Measurements from ENCODE around the gene ATP2A1.
"Not testable (repeated sequence)": the region's sequence is repeated elsewhere in the genome, so short reads cannot be mapped to it uniquely, and the experiment has no call there.

The ATP2A1 gene

DNA sequence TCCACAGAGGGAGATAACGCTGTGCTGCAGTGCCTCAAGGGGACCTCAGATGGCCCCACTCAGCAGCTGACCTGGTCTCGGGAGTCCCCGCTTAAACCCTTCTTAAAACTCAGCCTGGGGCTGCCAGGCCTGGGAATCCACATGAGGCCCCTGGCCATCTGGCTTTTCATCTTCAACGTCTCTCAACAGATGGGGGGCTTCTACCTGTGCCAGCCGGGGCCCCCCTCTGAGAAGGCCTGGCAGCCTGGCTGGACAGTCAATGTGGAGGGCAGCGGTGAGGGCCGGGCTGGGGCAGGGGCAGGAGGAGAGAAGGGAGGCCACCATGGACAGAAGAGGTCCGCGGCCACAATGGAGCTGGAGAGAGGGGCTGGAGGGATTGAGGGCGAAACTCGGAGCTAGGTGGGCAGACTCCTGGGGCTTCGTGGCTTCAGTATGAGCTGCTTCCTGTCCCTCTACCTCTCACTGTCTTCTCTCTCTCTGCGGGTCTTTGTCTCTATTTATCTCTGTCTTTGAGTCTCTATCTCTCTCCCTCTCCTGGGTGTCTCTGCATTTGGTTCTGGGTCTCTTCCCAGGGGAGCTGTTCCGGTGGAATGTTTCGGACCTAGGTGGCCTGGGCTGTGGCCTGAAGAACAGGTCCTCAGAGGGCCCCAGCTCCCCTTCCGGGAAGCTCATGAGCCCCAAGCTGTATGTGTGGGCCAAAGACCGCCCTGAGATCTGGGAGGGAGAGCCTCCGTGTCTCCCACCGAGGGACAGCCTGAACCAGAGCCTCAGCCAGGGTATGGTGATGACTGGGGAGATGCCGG is 54.3 kb downstream of the ATP2A1 start:
- no peak for DNase-seq (ENCODE audit: extremely low read depth in 1 of 2, low read depth in 1 of 2)

DNA sequence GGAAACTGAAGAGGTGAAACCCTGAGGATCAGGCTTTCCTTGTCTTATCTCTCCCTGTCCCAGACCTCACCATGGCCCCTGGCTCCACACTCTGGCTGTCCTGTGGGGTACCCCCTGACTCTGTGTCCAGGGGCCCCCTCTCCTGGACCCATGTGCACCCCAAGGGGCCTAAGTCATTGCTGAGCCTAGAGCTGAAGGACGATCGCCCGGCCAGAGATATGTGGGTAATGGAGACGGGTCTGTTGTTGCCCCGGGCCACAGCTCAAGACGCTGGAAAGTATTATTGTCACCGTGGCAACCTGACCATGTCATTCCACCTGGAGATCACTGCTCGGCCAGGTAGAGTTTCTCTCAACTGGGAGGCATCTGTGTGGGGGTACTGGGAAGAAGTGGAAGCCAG is 54.9 kb downstream of the ATP2A1 start:
- DNase-seq (ENCODE audit: extremely low read depth in 1 of 2, low read depth in 1 of 2): no peak

DNA sequence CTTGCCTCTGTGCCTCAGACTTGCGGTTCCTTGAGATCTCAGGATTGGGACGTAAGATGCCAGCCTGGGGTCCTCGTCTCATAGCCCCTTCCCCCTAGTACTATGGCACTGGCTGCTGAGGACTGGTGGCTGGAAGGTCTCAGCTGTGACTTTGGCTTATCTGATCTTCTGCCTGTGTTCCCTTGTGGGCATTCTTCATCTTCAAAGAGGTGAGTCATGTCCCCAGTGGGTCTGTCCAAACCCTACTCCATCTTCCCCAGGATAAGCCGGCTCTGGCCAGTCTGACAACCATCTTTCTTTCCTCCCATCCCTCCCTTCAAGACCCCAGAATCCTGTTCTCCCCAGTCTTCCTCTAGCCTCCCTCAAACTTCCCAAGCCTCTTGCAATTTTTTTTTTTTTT is 57.1 kb downstream of the ATP2A1 start:
- DNase-seq (ENCODE audit: extremely low read depth in 1 of 2, low read depth in 1 of 2): no peak

DNA sequence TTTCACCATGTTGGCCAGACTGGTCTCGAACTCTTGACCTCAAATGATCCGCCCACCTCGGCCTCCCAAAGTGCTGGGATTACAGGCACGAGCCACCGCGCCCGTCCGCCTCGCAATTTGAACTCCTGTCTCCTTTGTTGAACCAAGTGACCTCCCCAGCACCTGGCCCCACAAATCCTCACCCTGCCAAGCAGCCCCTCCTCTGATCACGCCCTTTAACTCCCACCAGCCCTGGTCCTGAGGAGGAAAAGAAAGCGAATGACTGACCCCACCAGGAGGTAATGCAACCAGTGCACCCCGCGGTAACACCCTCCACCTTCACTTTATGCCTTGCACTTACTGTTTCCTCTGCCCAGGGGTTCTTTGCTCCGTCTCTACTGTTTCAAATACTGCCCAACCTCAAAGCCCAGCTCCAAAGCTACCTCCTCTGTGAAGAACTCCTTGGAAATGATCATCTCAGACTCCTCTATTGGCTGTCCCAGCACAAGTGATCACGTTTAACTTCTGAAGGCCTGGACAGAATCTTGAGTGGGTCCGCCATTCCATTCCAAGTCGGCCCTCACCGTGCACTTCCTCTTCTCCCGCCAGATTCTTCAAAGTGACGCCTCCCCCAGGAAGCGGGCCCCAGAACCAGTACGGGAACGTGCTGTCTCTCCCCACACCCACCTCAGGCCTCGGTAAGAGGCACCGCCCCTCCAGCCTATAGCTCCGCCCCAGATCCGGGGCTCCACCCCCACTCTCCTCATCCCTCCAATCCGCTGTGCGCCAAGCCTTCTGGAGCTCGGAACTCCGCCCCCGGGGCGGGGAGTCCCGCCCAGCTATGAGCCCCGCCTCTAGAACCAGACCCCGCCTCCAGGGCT is 57.9 kb downstream of the ATP2A1 start:
- peak; percentile 45 to 63 for DNase-seq (ENCODE audit: extremely low read depth in 1 of 2, low read depth in 1 of 2)

DNA sequence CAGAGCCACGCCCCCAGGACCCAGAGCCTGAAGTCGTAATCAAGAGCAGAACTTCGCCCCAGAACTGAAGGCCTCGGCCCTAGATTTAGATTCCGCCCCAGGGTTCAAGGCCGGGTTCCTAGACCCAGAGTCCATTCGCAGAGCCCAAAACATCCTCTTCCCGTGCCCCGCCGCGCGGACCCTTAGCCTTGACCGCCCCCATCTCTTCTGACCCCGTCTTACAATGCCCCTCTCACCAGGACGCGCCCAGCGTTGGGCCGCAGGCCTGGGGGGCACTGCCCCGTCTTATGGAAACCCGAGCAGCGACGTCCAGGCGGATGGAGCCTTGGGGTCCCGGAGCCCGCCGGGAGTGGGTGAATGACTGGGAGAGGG is 58.5 kb downstream of the ATP2A1 start:
- DNase-seq (ENCODE audit: extremely low read depth in 1 of 2, low read depth in 1 of 2): no peak

DNA sequence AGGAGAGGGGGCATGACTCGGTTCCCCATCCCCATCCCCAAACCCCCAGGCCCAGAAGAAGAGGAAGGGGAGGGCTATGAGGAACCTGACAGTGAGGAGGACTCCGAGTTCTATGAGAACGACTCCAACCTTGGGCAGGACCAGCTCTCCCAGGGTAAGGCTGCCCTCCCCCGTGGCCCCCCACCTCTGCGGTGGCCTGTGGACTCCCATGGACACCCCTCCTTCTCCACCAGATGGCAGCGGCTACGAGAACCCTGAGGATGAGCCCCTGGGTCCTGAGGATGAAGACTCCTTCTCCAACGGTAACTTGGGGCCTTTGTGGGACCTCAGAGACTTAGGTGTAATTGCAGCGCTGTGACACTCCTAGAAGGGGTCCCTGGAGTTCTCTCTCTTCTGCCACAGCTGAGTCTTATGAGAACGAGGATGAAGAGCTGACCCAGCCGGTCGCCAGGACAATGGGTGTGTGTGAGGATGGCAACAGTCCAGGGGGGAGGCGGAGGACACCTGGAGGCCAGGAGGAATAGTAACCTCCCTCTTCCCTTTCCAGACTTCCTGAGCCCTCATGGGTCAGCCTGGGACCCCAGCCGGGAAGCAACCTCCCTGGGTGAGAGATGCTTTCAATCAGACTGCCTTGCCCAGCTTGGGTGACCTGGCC is 59.1 kb downstream of the ATP2A1 start:
- DNase-seq (ENCODE audit: extremely low read depth in 1 of 2, low read depth in 1 of 2): no peak

DNA sequence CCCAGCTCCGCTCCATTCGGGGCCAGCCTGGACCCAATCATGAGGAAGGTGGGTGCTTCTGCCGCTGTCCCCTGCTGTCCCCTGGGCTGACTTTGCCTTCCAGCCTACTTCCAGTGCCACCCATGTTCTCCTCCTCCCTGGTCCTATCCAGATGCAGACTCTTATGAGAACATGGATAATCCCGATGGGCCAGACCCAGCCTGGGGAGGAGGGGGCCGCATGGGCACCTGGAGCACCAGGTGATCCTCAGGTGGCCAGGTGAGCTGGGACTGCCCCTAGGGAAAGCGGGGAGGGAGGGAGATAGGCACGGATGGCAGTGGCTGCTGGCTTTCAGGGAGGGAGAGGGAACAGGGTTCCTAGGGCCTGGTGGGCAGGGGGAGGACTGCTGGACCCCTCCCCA is 60.4 kb downstream of the ATP2A1 start:
- DNase-seq (ENCODE audit: extremely low read depth in 1 of 2, low read depth in 1 of 2): no peak

DNA sequence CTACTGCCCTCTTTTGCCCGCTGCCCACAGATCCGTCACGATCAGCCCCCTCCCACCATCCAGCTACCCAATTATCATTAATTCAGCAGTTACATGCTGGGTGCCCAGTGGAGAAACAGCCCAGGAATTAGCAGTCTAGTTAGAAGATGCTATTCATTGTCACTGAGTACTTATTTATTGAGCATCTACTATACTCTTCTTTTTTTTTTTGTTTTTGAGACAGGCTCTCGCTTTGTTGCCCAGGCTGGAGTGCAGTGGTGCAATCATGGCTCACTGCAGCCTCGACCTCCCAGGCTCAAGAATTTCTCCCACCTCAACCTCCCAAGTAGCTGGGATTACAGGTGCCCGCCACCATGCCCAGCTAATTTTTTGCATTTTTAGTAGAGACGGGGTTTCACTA is 61.5 kb downstream of the ATP2A1 start:
- not testable (repeated sequence) for DNase-seq (ENCODE audit: extremely low read depth in 1 of 2, low read depth in 1 of 2)

DNA sequence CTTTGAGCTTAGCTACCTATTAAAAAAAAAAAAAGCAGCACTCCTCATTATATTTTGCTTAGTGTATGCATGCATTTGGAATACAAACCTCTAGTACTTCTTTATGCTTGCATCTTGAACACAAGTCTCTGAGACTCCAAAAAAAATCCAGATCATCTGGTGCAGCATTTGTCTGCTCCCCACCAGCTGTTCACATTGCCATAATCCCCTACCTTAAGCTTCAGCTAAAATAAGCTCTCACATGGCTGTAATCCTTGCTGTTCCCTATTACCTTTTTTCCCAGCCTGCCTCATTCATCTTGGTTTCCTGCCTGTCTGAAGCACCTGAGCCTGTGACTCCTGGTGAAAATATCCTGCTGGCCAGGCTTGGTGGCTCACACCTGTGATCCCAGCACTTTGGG is 65.0 kb downstream of the ATP2A1 start:
- no peak for DNase-seq (ENCODE audit: extremely low read depth in 1 of 2, low read depth in 1 of 2)

DNA sequence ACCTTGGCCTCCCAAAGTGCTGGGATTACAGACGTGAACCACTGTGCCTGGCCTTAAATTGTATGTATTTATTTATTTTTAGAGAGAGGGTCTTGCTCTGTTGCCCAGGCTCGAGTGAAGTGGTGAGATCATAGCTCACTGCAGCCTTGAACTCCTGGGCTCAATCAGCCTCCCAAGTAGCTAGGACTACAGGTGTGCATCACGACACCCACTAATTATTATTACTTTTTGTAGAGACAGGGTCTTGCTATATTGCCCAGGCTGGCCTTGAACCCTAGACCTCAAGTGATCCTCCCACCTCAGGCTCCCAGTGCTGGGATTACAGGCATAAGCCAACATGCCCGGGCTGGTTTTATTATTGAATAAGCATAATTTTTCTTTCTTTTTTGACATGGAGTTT is 68.4 kb downstream of the ATP2A1 start:
- no peak for DNase-seq (ENCODE audit: extremely low read depth in 1 of 2, low read depth in 1 of 2)

DNA sequence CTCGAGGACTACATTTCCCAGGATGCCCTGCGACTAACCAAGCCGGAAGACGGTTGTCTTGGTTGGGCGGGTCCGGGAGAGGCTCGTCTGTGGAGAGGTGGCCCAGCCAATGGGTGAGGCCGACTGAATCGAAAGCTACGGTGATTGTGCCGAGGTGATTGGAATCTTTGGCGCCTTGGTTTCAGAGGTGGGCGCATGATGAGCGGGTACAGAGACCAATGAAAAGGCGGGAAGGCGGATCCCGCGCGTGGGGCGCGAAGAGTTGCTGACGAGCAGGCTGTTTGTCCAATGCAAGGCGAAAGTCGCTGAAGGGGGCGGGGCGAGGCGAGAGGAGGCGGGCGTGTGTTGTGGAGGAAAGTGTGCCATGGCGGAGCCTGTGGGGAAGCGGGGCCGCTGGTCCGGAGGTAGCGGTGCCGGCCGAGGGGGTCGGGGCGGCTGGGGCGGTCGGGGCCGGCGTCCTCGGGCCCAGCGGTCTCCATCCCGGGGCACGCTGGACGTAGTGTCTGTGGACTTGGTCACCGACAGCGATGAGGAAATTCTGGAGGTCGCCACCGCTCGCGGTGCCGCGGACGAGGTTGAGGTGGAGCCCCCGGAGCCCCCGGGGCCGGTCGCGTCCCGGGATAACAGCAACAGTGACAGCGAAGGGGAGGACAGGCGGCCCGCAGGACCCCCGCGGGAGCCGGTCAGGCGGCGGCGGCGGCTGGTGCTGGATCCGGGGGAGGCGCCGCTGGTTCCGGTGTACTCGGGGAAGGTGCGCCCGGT is 72.5 kb downstream of the ATP2A1 start, which contains the start of gene NFATC2IP:
TSS of gene NFATC2IP (plus strand) at position 290 of the 762 bp plus-strand sequence. CDS start at position 365, 75 bp downstream.
- peak; percentile 98 to 99 for DNase-seq (ENCODE audit: extremely low read depth in 1 of 2, low read depth in 1 of 2)

DNA sequence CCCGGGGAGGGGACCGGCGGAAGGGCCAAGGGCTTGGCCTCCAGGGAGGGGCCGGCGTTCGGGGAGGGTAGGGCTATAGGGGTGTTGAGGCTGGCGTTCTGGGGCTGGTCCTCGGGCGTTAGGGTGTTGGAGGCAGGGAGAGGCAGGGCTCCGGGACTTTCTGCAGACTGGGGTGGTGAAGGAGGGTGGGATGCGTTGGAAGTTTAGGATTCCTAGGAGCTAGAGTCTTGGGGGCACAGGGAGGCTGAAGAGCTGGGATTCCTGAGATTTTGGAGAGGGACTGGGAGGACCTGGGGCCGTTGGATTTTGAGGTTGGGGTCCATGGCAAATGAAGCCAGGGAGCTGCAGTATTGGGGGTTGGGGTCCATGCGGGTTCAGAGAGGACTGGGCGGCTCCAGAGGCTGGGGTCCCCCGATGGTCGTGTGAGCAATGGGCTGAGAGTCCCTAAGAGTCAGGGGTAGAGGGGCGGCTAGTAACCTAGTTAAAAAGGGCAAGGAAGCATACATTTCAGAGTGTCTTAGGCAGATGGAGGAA is 73.2 kb downstream of the ATP2A1 start:
- no peak for DNase-seq (ENCODE audit: extremely low read depth in 1 of 2, low read depth in 1 of 2)
